Stimulated activated CD4-positive, alpha-beta T cell treated with anti-CD3 and anti-CD28 coated beads, Interleukin-4, amount 100 ng/mL, for 1 hour (primary cell): ENCODE results near the gene ZNF184.
"Not testable (repeated sequence)": the region's sequence is repeated elsewhere in the genome, so short reads cannot be mapped to it uniquely, and the experiment has no call there.

Experiments
- DNase-seq: peaks from one replicate; pipeline ENCODE4 v3.0.0-alpha.2; 2020

The ZNF184 gene

GRCh38 chr6:27478706-27479318 lies 5.9 kb upstream of the ZNF184 start:
- DNase-seq, result peak; percentile 84

GRCh38 chr6:27478141-27478705 lies 5.3 kb upstream of the ZNF184 start:
- DNase-seq, result no peak

- no peak for DNase-seq
Measured at GRCh38 chr6:27477318-27478013, 4.6 kb upstream of the ZNF184 start.

- no peak for DNase-seq
Measured at GRCh38 chr6:27476090-27476489, 3.2 kb upstream of the ZNF184 start.

DNA sequence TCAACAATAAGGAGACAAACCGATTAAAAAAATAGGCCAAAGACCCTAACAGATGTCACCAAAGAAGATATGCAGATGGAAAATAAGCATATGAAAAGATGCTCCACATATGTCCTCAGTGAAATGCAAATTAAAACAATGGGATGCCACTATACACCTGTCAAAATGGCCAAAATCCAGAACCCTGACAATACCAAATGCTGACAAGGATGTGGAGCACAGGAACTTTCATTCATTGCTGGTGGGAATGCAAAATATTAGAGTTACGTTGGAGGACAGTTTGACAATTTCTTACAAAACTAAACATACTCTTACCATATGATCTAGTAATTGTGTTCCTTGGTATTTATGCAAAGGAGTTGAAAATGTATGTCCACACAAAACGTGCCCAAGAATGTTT lies 1.8 kb upstream of the ZNF184 start:
- DNase-seq, result no peak

DNA sequence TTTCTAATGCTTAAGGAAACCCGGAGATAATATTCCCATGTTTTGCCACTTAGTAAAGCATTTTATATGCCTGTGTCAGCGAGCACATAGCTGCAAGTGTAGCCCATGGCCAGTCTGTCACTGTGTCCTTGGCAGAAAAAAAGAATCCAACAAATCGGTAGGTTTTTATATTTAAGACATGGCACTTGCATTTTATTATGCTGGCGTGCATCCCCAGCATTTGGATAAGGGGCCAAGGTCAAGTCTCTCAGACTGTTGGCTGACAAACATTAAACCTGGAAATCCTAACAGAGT lies 1.2 kb upstream of the ZNF184 start:
- no peak for DNase-seq

GRCh38 chr6:27472182-27472616 lies 706 bp downstream of the ZNF184 start:
- DNase-seq, result peak; percentile 52

DNA sequence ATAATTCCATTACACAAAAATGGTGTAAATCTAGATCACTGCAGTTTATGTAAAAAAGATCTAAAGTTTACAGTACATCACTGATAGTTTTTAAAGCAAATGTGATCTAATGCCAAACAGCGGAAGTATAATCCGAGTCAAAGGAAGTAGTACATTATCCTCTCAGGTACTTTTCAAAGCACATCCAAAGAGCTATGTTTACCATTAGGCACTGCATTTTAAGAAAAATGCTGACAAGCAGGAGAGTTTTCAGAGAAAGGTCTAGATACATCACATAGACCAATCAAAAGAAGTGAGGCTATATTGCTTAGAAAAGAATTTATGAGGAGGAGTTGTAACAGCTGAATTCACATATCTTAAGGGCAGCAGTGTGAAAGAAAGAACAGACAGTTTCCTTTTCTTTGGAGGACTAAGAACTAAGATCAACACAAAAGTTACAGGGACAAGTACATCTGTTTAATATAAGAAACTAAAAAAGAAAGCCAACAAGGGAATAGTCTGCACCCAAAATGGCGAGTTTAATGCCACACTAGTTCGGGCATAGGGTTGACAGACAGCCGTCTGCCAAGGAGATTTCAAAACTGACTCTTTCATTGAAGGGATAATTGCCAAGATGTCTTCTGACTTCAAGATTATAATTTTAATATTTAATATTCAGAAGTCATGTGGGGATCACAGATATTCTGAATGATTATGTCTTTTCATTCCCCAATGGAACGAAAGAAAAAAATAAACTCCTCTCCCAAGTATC lies 1.4 kb downstream of the ZNF184 start:
- no peak for DNase-seq

GRCh38 chr6:27470023-27470422 lies 2.9 kb downstream of the ZNF184 start:
- no peak for DNase-seq

GRCh38 chr6:27468334-27468733 lies 4.6 kb downstream of the ZNF184 start:
- DNase-seq, result no peak

GRCh38 chr6:27452496-27452897 lies 20.4 kb downstream of the ZNF184 start:
- no peak for DNase-seq

GRCh38 chr6:27451660-27452390 lies 21.1 kb downstream of the ZNF184 start:
- no peak for DNase-seq

DNA sequence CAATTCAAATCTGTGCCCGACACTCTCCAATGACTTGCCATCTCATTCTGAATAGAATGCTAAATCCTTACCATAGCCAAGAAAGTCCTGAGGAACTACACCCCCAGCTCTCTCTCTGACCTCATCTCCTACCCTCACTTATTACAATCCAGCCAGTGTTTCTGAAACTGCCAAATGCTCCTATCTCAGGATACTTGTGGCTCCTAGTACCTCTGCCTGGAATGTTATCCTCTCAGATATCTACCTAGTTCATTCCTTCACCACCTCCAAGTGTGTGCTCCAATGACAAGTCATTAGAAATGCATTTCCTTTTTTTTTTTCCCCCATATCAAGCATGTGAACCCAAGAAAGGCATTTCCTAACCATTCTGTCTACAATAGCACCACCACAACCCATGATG lies 24.4 kb downstream of the ZNF184 start:
- DNase-seq, result no peak

DNA sequence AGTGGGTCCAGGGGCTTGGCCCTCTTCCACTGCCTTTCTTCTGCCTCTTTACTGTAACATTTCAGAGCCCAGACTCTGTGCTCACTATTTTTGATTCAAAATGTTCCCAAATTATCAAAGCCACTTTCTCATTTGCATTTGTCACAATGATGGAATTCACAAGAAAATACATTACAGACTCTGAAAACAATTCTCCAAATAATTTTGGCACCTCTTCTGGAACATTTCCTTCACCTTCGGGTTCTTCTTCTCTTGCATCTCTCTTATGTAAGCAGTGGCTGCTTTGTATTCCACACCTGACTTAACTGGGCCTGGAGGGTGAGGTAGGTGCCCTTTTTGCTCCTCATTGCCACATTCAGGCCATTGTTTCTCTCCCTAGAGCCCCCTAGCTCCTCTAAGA lies 30.0 kb downstream of the ZNF184 start:
- DNase-seq, result no peak

GRCh38 chr6:27441001-27441400 lies 31.9 kb downstream of the ZNF184 start:
- DNase-seq, result no peak

DNA sequence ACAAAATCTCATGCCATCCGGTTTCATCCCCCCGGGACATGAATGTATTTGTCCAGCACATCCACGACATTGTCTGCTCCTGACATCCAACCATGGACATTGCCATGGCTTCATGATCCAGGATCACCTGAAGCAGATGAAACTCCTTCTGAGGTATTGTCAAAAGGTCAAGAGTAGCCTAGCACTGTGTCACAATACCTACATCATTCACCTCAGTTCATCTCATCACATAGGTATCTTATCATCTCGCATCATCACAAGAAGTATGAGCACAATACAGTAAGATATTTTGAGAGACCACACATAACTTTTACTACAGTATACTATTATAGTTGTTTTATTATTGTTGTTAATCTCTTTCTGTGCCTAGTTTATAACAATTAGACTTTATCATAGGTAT lies 33.5 kb downstream of the ZNF184 start:
- DNase-seq, result no peak

DNA sequence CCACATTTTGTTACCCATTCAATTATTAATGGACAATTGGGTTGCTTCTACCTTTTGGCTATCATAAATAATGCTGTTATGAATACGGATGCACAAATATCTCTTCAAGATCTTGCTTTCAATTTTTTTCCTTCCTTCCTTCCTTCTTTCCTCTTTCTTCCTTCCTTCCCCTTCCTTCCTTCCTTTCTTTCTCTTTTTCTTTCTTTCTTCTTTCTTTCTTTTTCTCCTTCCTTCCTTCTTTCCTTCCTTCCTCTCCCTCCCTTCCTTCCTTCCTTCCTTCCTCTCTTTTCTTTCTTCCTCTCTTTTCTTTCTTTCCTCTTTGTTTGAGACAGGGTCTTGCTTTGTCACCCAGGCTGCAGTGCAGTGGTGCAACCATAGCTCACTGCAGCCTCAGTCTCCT lies 39.2 kb downstream of the ZNF184 start:
- no peak for DNase-seq

- no peak for DNase-seq
Measured at GRCh38 chr6:27428966-27429365, 43.9 kb downstream of the ZNF184 start.

GRCh38 chr6:27428502-27428901 lies 44.4 kb downstream of the ZNF184 start:
- no peak for DNase-seq

DNA sequence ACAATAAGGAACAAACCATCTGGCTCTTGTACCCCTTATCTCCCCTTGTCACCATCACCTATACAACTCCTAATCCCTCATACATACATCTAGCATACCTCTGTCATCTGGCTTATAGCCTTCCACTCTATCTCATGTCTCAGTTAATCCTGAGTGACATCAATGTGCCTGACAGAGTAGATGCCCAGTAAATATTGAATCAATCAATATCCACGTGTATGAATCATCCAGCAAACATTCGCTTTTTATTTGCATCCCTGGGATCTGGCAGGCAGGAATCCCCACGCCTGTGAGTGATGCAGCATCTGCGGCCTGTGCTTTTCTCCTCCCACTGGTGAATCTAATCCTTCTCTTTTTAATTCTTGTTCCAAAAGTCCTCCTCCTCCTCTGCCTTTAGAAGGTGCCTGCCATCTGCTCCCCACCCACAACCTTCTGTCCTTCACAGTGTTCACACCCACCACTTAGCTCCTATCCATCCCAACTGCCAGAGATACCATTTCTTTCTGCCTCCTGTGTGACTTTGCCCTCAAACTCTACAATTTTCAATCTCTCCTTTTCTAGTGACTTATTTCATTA lies 46.8 kb downstream of the ZNF184 start:
- DNase-seq, result no peak

DNA sequence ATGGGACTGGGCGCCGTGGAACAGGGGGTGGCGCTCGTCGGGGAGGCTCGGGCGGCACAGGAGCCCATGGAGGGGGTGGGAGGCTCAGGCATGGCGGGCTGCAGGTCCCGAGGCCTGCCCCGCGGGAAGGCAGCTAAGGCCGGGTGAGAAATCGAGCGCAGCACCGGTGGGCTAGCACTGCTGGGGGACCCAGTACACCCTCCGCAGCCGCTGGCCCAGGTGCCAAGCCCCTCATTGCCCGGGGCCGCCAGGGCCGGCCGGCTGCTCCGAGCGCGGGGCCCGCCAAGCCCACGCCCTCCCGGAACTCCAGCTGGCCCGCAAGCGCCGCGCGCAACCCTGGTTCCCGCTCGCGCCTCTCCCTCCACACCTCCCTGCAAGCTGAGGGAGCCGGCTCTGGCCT lies 48.1 kb downstream of the ZNF184 start:
- not testable (repeated sequence) for DNase-seq

DNA sequence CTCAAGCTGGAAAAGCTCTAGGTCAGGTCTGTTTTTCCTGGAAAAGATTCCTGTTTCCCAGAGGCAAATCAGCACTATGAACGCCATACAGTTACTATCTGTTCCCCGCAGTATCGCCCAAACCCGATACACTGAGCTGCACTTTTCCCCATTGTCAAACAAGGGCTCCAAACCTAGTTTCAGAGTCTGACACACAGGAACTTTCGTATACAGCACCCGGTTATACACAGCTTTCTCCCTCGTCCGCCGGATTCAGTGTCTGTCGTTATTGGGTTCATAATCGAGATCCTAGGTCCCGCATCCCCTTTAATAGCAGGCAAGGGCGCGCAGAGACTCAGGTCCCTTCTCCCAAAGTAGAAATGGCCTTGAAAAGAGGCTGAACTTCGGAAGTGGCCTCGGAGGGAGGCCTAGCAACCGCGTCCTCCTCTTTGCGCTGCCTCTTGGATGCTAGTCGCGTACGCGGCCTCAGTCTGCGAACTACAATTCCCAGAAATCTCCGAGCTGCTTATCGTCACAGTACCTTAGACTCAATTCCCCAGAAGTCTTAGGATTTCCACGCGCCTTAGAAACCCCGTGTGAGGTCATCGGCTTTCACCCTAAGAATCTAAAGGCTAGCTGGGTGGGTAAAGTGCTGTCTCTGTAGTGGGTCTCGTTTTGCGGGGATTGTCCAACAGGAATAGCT lies 50.1 kb downstream of the ZNF184 start:
- no peak for DNase-seq
